Mesenchymal stem cell (in vitro differentiated cells and primary cell): ENCODE measurements around the gene GTF3C1.
A peak's percentile ranks its signal among the peaks of the same experiment; 100 is the strongest.

Experiments
- DNase-seq: peaks from one replicate; pipeline ENCODE4 v3.0.0-alpha.2; 2013
- H2AFZ ChIP-seq: one replicate; pipeline ENCODE4 v1.6.1; 2013; ENCODE audit warnings: low read depth, mild to moderate bottlenecking, control low read depth, inconsistent platforms, low read length, moderate library complexity
- H2AK5ac ChIP-seq: 2 replicates; pipeline ENCODE4 v1.6.1; 2013; ENCODE audit warnings: low read length, moderate library complexity, mild to moderate bottlenecking, inconsistent platforms; ENCODE audit not compliant: severe bottlenecking
- H2BK120ac ChIP-seq: one replicate; pipeline ENCODE4 v1.6.1; 2013; ENCODE audit warnings: low read depth, mild to moderate bottlenecking, inconsistent platforms, low read length, moderate library complexity
- H2BK12ac ChIP-seq, 2 experiments: one replicate each; pipeline ENCODE4 v1.6.1; 2013; ENCODE audit warnings: inconsistent platforms in 2 of 2, low read length in 2 of 2, mild to moderate bottlenecking in 2 of 2, moderate library complexity in 2 of 2, control low read depth in 1 of 2
- H2BK15ac ChIP-seq: one replicate; pipeline ENCODE4 v1.6.1; 2013; ENCODE audit warnings: mild to moderate bottlenecking, low read depth, inconsistent platforms; ENCODE audit not compliant: poor library complexity, severe bottlenecking
- H2BK5ac ChIP-seq: 2 replicates; pipeline ENCODE4 v1.6.1; 2013; ENCODE audit warnings: low read depth, mild to moderate bottlenecking, low read length, control low read depth, inconsistent platforms; ENCODE audit not compliant: poor library complexity, severe bottlenecking
- H3K14ac ChIP-seq, 2 experiments: one replicate each; pipeline ENCODE4 v1.6.1; 2013; ENCODE audit warnings: inconsistent platforms in 2 of 2, low read length in 2 of 2, control low read depth in 1 of 2, mild to moderate bottlenecking in 1 of 2, moderate library complexity in 1 of 2
- H3K18ac ChIP-seq, 2 experiments: one replicate each; pipeline ENCODE4 v1.6.1; 2013; ENCODE audit warnings: inconsistent platforms in 2 of 2, low read length in 2 of 2, control low read depth in 1 of 2, low read depth in 1 of 2, mild to moderate bottlenecking in 1 of 2
- H3K23ac ChIP-seq, 2 experiments: one replicate each; pipeline ENCODE4 v1.6.1; 2013; ENCODE audit warnings: inconsistent platforms in 2 of 2, low read length in 2 of 2, mild to moderate bottlenecking in 2 of 2, moderate library complexity in 2 of 2, control low read depth in 1 of 2
- H3K27ac ChIP-seq: 2 replicates; pipeline ENCODE4 v1.5.1; 2013; ENCODE audit warnings: mild to moderate bottlenecking, moderate library complexity, low read length, control low read depth, inconsistent platforms; ENCODE audit not compliant: poor library complexity, severe bottlenecking
- H3K27me3 ChIP-seq, 2 experiments: 2 replicates each; pipeline versions ENCODE4 v1.6.1 to v1.7.0; 2013; ENCODE audit warnings: low read length in 2 of 2, mild to moderate bottlenecking in 2 of 2, moderate library complexity in 2 of 2, control low read depth in 1 of 2, inconsistent platforms in 1 of 2; ENCODE audit not compliant: control insufficient read depth in 1 of 2, insufficient read depth in 1 of 2
- H3K36me3 ChIP-seq, 2 experiments: 2 replicates each; pipeline versions ENCODE4 v1.6.1 to v1.7.0; 2013; ENCODE audit warnings: low read length in 2 of 2, control low read depth in 1 of 2, inconsistent platforms in 1 of 2, low read depth in 1 of 2, mild to moderate bottlenecking in 1 of 2; ENCODE audit not compliant: insufficient read depth in 2 of 2, control insufficient read depth in 1 of 2
- H3K4ac ChIP-seq, 2 experiments: one replicate each; pipeline ENCODE4 v1.6.1; 2013; ENCODE audit warnings: inconsistent platforms in 2 of 2, low read length in 2 of 2, mild to moderate bottlenecking in 2 of 2, moderate library complexity in 2 of 2, control low read depth in 1 of 2, low read depth in 1 of 2
- H3K4me1 ChIP-seq: 2 replicates; pipeline ENCODE4 v1.6.1; 2013; ENCODE audit warnings: low read depth, low read length, control low read depth; ENCODE audit not compliant: control insufficient read depth, insufficient read depth
- H3K4me2 ChIP-seq: 2 replicates; pipeline ENCODE4 v1.6.1; 2013; ENCODE audit warnings: low read length, mild to moderate bottlenecking, inconsistent platforms; ENCODE audit not compliant: poor library complexity, severe bottlenecking
- H3K4me3 ChIP-seq, 2 experiments: 2 replicates each; pipeline versions ENCODE4 v1.5.1 to v1.7.0; 2013; ENCODE audit warnings: low read length in 2 of 2, mild to moderate bottlenecking in 2 of 2, control low read depth in 1 of 2, low read depth in 1 of 2; ENCODE audit not compliant: insufficient read depth in 1 of 2
- H3K79me1 ChIP-seq: replicated peaks from 2 replicates; pipeline ENCODE4 v1.6.1; 2013; ENCODE audit warnings: mild to moderate bottlenecking, control low read depth, low read length, inconsistent platforms; ENCODE audit not compliant: poor library complexity, severe bottlenecking
- H3K9ac ChIP-seq: 2 replicates; pipeline ENCODE4 v1.7.0; 2013; ENCODE audit warnings: mild to moderate bottlenecking, low read length, moderate library complexity
- H3K9me3 ChIP-seq: 2 replicates; pipeline ENCODE4 v1.7.0; 2013; ENCODE audit warnings: mild to moderate bottlenecking, low read length; ENCODE audit not compliant: control insufficient read depth
- H4K8ac ChIP-seq: one replicate; pipeline ENCODE4 v1.6.1; 2013; ENCODE audit warnings: inconsistent platforms, mild to moderate bottlenecking, low read length, moderate library complexity
- H4K91ac ChIP-seq: one replicate; pipeline ENCODE4 v1.6.1; 2013; ENCODE audit warnings: mild to moderate bottlenecking, low read length, inconsistent platforms
- WGBS: methylation state at CpG from one replicate; pipeline ENCODE4 v1.1.7; 2013; ENCODE audit warnings: mixed read lengths; 5-methylcytosine and 5-hydroxymethylcytosine counted together

The GTF3C1 gene

DNA sequence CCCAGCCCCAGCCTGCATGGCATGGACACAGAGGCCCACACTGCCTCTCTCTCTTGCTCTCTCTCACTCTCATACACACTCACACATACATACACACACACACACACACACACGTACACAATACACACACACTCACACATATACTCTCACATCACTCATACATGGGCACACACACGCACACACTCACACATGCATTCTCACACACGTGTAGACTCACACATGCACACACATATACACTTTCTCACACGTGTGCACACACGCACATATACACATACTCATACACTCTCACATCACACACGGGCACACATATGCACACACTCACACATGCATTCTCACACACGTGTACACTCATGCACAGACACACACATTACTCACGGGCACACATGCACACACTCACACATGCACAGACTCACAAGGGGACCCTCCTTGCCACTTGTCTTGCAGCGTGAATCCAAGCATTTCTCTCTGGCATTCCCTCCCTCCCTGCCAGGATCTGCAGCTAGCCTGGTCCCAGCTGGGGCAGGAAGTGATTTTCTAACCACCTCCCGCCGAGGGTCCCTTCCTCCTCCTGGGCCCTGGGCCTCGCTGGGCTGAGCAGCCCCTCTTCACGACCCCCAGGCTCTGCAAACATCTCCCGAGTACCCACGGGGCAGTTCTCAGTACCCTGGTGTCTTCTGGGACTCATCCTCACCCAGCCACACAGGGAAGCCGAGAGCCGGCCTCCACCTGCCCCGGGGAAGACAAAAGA, 110.3 kb downstream of the GTF3C1 start:
- Histone ChIP-seq H3K9me3 (peaks cover 4% of the 10 kb centered on the region), H4K8ac (no peak overlapping the region), H2BK120ac (no peak overlapping the region), H3K4ac (no peak overlapping the region), H2AK5ac (no peak overlapping the region), H3K9ac (no peak overlapping the region), H3K27me3 (no peaks in the 10 kb centered on the region), H2BK15ac (no peak overlapping the region), H2BK5ac (no peak overlapping the region), H2AFZ (no peak overlapping the region), H3K36me3 (no peaks in the 10 kb centered on the region), H3K14ac (peak overlapping the region in 1 of 2 experiments; percentile 62), H4K91ac (no peak overlapping the region), H3K4me1 (peaks cover 5% of the 10 kb centered on the region), H3K4me2 (no peak overlapping the region), H2BK12ac (no peak overlapping the region), H3K18ac (no peak overlapping the region), H3K27ac (no peak overlapping the region), H3K4me3 (no peak overlapping the region), H3K79me1 (no peaks in the 10 kb centered on the region), H3K23ac (no peak overlapping the region)
- WGBS, result 75% methylated on average over 18 of the region's 18 CpGs
- DNase-seq, result no peak

DNA sequence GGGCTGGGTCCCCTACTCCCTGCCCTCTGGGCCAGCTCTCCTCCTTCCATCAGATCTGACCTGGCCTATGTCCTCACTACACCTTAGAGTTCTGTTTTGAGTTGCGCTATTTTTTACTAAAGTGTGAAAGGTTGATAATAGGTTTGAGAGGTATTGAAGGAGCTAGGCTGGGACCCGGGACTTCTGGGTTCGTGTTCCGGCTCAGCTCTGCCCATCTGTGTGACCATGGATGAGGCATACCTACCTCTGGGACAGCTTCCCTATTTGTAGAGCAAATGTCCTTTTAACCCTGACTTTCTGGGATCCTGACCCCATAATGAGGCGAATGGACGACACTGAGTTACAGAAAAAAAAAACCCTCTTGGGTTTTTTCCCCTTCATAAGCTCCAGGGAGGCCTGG, 111.8 kb downstream of the GTF3C1 start:
- no peak overlapping the region for H3K18ac ChIP-seq
- H3K14ac ChIP-seq, result no peak overlapping the region
- 96% methylated on average over 6 of the region's 6 CpGs for WGBS
- H2AK5ac ChIP-seq, result no peak overlapping the region
- no peak for DNase-seq
- no peaks in the 10 kb centered on the region for H3K36me3 ChIP-seq
- no peaks in the 10 kb centered on the region for H3K27me3 ChIP-seq
- H3K4me2 ChIP-seq, result no peak overlapping the region
- no peak overlapping the region for H3K23ac ChIP-seq
- no peak overlapping the region for H3K27ac ChIP-seq
- H2AFZ ChIP-seq, result no peak overlapping the region
- no peak overlapping the region for H3K4me3 ChIP-seq
- no peak overlapping the region for H4K8ac ChIP-seq
- no peak overlapping the region for H4K91ac ChIP-seq
- no peak overlapping the region for H2BK12ac ChIP-seq
- no peak overlapping the region for H3K4ac ChIP-seq
- H2BK15ac ChIP-seq, result no peak overlapping the region
- no peaks in the 10 kb centered on the region for H3K79me1 ChIP-seq
- peaks cover 5% of the 10 kb centered on the region for H3K4me1 ChIP-seq
- no peak overlapping the region for H3K9ac ChIP-seq
- no peaks in the 10 kb centered on the region for H3K9me3 ChIP-seq
- H2BK5ac ChIP-seq, result no peak overlapping the region
- H2BK120ac ChIP-seq, result no peak overlapping the region

- Histone ChIP-seq H3K79me1 (no peaks in the 10 kb centered on the region), H4K8ac (no peak overlapping the region), H3K27me3 (no peaks in the 10 kb centered on the region), H3K4me1 (peaks cover 10% of the 10 kb centered on the region), H3K36me3 (no peaks in the 10 kb centered on the region), H3K18ac (no peak overlapping the region), H2AK5ac (no peak overlapping the region), H3K27ac (no peak overlapping the region), H4K91ac (no peak overlapping the region), H3K9ac (no peak overlapping the region), H3K4me3 (no peak overlapping the region), H3K14ac (no peak overlapping the region), H3K9me3 (no peaks in the 10 kb centered on the region), H2BK12ac (no peak overlapping the region), H2AFZ (no peak overlapping the region), H2BK15ac (no peak overlapping the region), H2BK120ac (no peak overlapping the region), H3K4me2 (no peak overlapping the region), H3K4ac (no peak overlapping the region), H2BK5ac (no peak overlapping the region), H3K23ac (no peak overlapping the region)
- WGBS, result 92% methylated on average over 8 of the region's 9 CpGs
- no peak for DNase-seq
Measured at GRCh38 chr16:27436921-27437650, 112.6 kb downstream of the GTF3C1 start.

- DNase-seq, result no peak
- H2BK15ac ChIP-seq, result no peak overlapping the region
- WGBS, result 78% methylated on average over 7 of the region's 8 CpGs
Measured at GRCh38 chr16:27436065-27436464, 113.6 kb downstream of the GTF3C1 start.

More at GRCh38 chr16:27436065-27436464, 113.6 kb downstream of the GTF3C1 start:
- H2AFZ ChIP-seq, result no peak overlapping the region
- no peak overlapping the region for H4K91ac ChIP-seq
- H3K4me3 ChIP-seq, result no peak overlapping the region
- no peak overlapping the region for H2BK12ac ChIP-seq
- no peak overlapping the region for H4K8ac ChIP-seq
- no peak overlapping the region for H3K14ac ChIP-seq
- no peaks in the 10 kb centered on the region for H3K27me3 ChIP-seq
- no peak overlapping the region for H3K18ac ChIP-seq
- H3K9ac ChIP-seq, result no peak overlapping the region
- no peaks in the 10 kb centered on the region for H3K79me1 ChIP-seq
- H2AK5ac ChIP-seq, result no peak overlapping the region
- peaks cover 12% of the 10 kb centered on the region for H3K4me1 ChIP-seq
- H3K9me3 ChIP-seq, result no peaks in the 10 kb centered on the region
- H3K36me3 ChIP-seq, result no peaks in the 10 kb centered on the region
- no peak overlapping the region for H3K4ac ChIP-seq
- H3K23ac ChIP-seq, result no peak overlapping the region
- H3K27ac ChIP-seq, result no peak overlapping the region
- H3K4me2 ChIP-seq, result no peak overlapping the region
- H2BK120ac ChIP-seq, result no peak overlapping the region
- no peak overlapping the region for H2BK5ac ChIP-seq
